IMR-90 (cell line): ENCODE measurements around the gene DCTN2.
"Not testable (repeated sequence)": the region's sequence is repeated elsewhere in the genome, so short reads cannot be mapped to it uniquely, and the experiment has no call there.

ENCODE experiments used
- BHLHE40 ChIP-seq: fragments of 150-350 bp; IDR thresholded peaks from 2 replicates; pipeline ENCODE4 v1.6.1; 2016; ENCODE audit warnings: mild to moderate bottlenecking, low read depth, low read length
- CEBPB ChIP-seq: IDR thresholded peaks from 2 replicates; pipeline ENCODE4 v1.6.1; 2012; ENCODE audit warnings: low read depth, low read length, improper control_type of control experiment
- CTCF ChIP-seq: conservative IDR thresholded peaks from 2 replicates; pipeline ENCODE4 v1.5.1; 2012; ENCODE audit warnings: mild to moderate bottlenecking, low read depth, low read length, improper control_type of control experiment
- POLR2A ChIP-seq: IDR thresholded peaks from 2 replicates; pipeline ENCODE4 v1.6.1; 2012; ENCODE audit warnings: mild to moderate bottlenecking, low read depth, low read length
- RCOR1 ChIP-seq: IDR thresholded peaks from 2 replicates; pipeline ENCODE4 v1.6.1; 2012; ENCODE audit warnings: mild to moderate bottlenecking, low read length, improper control_type of control experiment; ENCODE audit not compliant: insufficient replicate concordance

GRCh38 chr12:57495051-57495701 lies 51.8 kb downstream of the DCTN2 start:
- not testable (repeated sequence) for TF ChIP-seq CEBPB, CTCF, POLR2A, RCOR1, BHLHE40
